CD8-positive, alpha-beta memory T cell (primary cell): ENCODE data around the gene ANKRD34A. TPM values are rescaled to one million over a fixed set of nuclear protein-coding genes. Genes with fewer than 3 reads are reported as not detected.

Source experiments
- CTCF ChIA-PET: fragments of 350-600 bp; sonication (Branson Sonifier 250); formaldehyde crosslinking; loops from one replicate; lab custom pipeline; 2021; ENCODE audit warnings: antibody characterized with exemption; lab: Charles Lee
- POLR2A ChIA-PET: fragments of 350-600 bp; sonication (Branson Sonifier 250); formaldehyde crosslinking; loops from one replicate; lab custom pipeline; 2021; ENCODE audit warnings: antibody characterized with exemption; lab: Charles Lee
- DNase-seq, 5 donors: peaks; one replicate each; pipeline versions ENCODE4 v3.0.0 to v3.0.0-alpha.2; 2020 to 2022; ENCODE audit warnings: mixed read lengths in 1 of 5
- H3K27ac ChIP-seq: one replicate; pipeline ENCODE4 v1.7.0; 2013; ENCODE audit warnings: low read depth, mild to moderate bottlenecking, low read length, moderate library complexity
- H3K27me3 ChIP-seq: 2 replicates; pipeline ENCODE4 v1.7.0; 2013; ENCODE audit warnings: low read length, mild to moderate bottlenecking; ENCODE audit not compliant: insufficient read depth, poor library complexity, severe bottlenecking
- H3K36me3 ChIP-seq: 2 replicates; pipeline ENCODE4 v1.7.0; 2013; ENCODE audit warnings: mild to moderate bottlenecking, low read length, moderate library complexity; ENCODE audit not compliant: insufficient read depth
- H3K4me1 ChIP-seq: 2 replicates; pipeline ENCODE4 v1.7.0; 2013; ENCODE audit warnings: mild to moderate bottlenecking, low read length, moderate library complexity; ENCODE audit not compliant: insufficient read depth
- H3K4me3 ChIP-seq: 2 replicates; pipeline ENCODE4 v1.7.0; 2013; ENCODE audit warnings: mild to moderate bottlenecking, low read length
- H3K9me3 ChIP-seq: 2 replicates; pipeline ENCODE4 v1.7.0; 2013; ENCODE audit warnings: mild to moderate bottlenecking, low read length
- H3K27ac Mint-ChIP-seq, 8 donors: one replicate each; pipeline ENCODE4 v1.8.0; 2020 to 2021; ENCODE audit warnings: mixed read lengths in 8 of 8, mild to moderate bottlenecking in 6 of 8, inconsistent platforms in 3 of 8, moderate library complexity in 3 of 8
- H3K27me3 Mint-ChIP-seq, 2 donors: one replicate each; pipeline ENCODE4 v1.8.0; 2020 to 2021; ENCODE audit warnings: mixed read lengths in 2 of 2, mild to moderate bottlenecking in 1 of 2, moderate library complexity in 1 of 2
- H3K36me3 Mint-ChIP-seq, 3 donors: one replicate each; pipeline ENCODE4 v1.8.0; 2020 to 2021; ENCODE audit warnings: mixed read lengths in 3 of 3, inconsistent platforms in 1 of 3, mild to moderate bottlenecking in 1 of 3
- H3K4me1 Mint-ChIP-seq, 3 donors: one replicate each; pipeline ENCODE4 v1.8.0; 2020 to 2021; ENCODE audit warnings: mixed read lengths in 3 of 3, inconsistent platforms in 1 of 3, mild to moderate bottlenecking in 1 of 3
- H3K4me3 Mint-ChIP-seq, 7 donors: one replicate each; pipeline ENCODE4 v1.8.0; 2020 to 2021; ENCODE audit warnings: mixed read lengths in 7 of 7, mild to moderate bottlenecking in 6 of 7, moderate library complexity in 4 of 7, inconsistent platforms in 2 of 7
- H3K9me3 Mint-ChIP-seq, 5 donors: one replicate each; pipeline ENCODE4 v1.8.0; 2020 to 2022; ENCODE audit warnings: mixed read lengths in 5 of 5, mild to moderate bottlenecking in 3 of 5, moderate library complexity in 2 of 5, inconsistent platforms in 1 of 5
- polyA plus RNA-seq: library from polyadenylated mRNA; unstranded; fragments of 300-500 nt; fragmentation: Illumina TruSeq; gene quantifications from one replicate; pipeline ENCODE4 v1.2.3, GENCODE V29; 2021
- total RNA-seq, 2 experiments: library from RNA; stranded (reverse); gene quantifications; one replicate each; pipeline ENCODE4 v1.2.3, GENCODE V29; 2021

ANKRD34A gene
- total and polyA plus RNA-seq, 3 experiments from 2014 or later: 0.97 to 8.7 (median 6.9) TPM

DNA sequence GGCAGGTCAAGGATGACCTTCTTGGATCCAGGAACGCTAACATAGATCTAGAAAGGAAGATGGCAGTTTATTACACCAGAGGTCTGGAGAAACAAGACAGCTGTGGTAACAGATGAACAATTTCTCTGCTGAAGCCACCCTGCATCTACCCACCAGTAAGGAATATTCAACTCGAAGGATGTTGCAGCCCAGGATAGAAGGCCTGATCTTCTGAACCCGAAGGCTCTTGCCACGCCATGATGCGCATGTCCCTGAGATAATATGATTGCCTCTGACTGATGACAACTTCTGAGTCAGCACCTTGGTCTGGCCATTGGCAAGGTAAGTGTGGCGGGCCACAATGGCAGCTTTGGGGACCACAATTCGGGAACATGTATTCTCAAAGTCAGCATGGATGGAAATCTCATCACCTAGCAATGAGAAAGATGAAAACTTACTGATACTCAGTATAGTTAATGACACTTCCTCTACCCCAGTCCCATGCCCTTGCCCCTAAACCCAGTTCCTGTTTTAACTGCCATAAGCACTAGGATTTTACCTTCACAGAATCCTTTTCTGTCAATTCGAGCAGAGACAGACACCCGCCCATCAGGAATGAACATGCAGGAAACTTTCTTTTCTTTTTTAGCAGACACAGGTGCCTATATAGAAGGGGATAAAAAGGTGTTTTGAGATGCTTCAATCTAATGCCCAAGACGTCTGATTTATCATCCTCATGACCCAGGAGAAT is 30.2 kb upstream of the ANKRD34A start:
- no peaks in the 10 kb centered on the region for H3K27me3 ChIP-seq
- peaks cover 44% of the 10 kb centered on the region for H3K36me3 ChIP-seq
- DNase-seq: peak in 1 of 5 donors; percentile 56
- POLR2A ChIA-PET: interaction anchor here (0.5 to 11.4 kb wide), 7 partner anchors 9 to 167 kb away, joined by 3 to 229 read pairs (median 10); partner anchors contain the start of gene RBM8A
- Mint-ChIP-seq H3K36me3 (peaks cover 39 to 58% (median 50%) of the 10 kb centered on the region in 3 donors), H3K9me3 (peaks cover 0 to 5% (median 0%) of the 10 kb centered on the region in 5 donors), H3K27ac (peak overlapping the region; percentile 85 to 98 (median 98)), H3K4me3 (peak overlapping the region; percentile 94 to 99 (median 99)), H3K27me3 (no peaks in the 10 kb centered on the region), H3K4me1 (peaks cover 55 to 68% (median 68%) of the 10 kb centered on the region in 3 donors)
- no peaks in the 10 kb centered on the region for H3K9me3 ChIP-seq
- peaks cover 47% of the 10 kb centered on the region for H3K4me1 ChIP-seq
- peak overlapping the region; percentile 99 for H3K4me3 ChIP-seq
- CTCF ChIA-PET: interaction anchor here (1.0 to 26.4 kb wide), 5 partner anchors 8 to 149 kb away, joined by 3 to 475 read pairs (median 4); partner anchors contain the start of gene NUDT17
- H3K27ac ChIP-seq: peak overlapping the region; percentile 92

DNA sequence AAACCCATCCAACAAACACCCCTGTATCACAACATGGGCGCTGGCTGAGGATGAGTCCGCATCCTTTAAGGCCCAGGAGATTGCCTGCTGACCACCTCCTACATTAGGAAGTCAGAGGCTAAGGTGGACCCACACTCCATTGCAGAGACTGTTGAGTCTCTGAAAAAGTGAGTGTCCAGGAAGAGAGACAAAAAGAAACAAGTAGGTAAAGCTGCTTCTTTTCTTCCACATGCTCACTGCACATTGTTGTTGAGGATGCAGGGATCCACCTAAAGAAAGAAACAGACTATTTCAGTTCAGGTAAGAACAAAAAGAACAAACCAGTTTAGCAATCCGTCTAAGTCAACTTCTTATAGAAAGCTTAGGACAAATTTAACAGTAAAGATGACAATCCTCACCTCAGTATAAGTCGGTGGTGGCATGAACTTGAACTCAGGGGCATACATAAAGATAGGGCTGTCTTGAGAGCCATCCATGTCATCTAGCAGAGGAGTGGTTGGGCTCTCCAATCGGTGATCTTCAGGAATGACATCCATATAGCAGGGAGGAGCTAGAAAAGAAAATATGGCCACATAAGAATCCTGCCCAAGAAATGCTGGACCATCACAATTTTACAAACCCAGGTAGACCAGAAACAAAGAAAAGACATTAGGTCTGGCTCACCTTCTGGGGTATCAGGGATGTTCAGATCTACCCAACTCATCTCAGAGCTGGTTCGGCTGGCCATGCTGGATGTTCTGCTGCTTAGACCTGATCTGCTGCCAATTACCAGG is 29.4 kb upstream of the ANKRD34A start:
- Mint-ChIP-seq H3K9me3 (peaks cover 0 to 5% (median 0%) of the 10 kb centered on the region in 5 donors), H3K4me1 (peaks cover 49 to 64% (median 63%) of the 10 kb centered on the region in 3 donors), H3K4me3 (peak overlapping the region; percentile 94 to 99 (median 99)), H3K27ac (peak overlapping the region; percentile 85 to 98 (median 98)), H3K27me3 (no peaks in the 10 kb centered on the region), H3K36me3 (peaks cover 39 to 58% (median 50%) of the 10 kb centered on the region in 3 donors)
- H3K9me3 ChIP-seq: no peaks in the 10 kb centered on the region
- no peaks in the 10 kb centered on the region for H3K27me3 ChIP-seq
- peaks cover 44% of the 10 kb centered on the region for H3K36me3 ChIP-seq
- peaks cover 42% of the 10 kb centered on the region for H3K4me1 ChIP-seq
- DNase-seq: no peak
- ChIA-PET CTCF (interaction anchor here (0.9 to 26.4 kb wide), 8 partner anchors 9 to 148 kb away, joined by 3 to 475 read pairs (median 4); partner anchors contain the start of genes LIX1L and NUDT17), POLR2A (interaction anchor here (0.5 to 11.4 kb wide), 6 partner anchors 9 to 166 kb away, joined by 3 to 229 read pairs (median 6); partner anchors contain the start of genes ANKRD34A and POLR3GL)
- peak overlapping the region; percentile 92 for H3K27ac ChIP-seq
- peak overlapping the region; percentile 99 for H3K4me3 ChIP-seq

DNA sequence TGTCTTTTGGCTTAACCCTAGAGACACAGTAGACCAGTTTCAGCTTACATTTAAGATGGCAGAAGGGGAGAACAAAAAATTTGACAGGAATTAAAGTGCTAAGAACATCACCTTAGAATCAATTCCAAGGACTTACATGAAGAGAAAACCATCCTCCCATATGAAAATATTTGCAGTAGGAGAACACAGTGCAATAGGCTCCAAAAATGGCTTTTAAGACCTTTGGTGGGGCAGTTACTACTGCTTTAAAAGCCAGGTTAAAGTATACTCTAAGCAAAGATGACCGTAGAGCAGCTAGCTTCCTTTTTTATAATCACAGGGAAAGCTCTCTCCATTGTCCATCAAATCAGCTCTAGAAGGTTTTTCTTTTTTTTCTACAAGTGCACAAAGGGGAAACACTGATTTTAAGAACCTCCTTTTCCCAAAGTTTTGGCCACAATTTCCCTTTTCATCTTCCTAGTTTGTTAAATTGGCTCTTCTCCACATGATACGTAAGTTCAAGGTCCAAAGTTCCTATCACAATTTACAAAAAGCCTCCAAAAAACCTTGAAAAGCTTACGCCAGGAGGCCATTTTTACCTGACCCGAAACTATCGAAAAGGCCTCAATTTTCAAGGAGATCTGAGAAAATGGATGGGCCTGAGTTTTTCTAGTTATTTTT is 28.7 kb upstream of the ANKRD34A start:
- peak overlapping the region; percentile 86 to 98 (median 98) for H3K27ac Mint-ChIP-seq
- Histone ChIP-seq H3K9me3 (no peaks in the 10 kb centered on the region), H3K27me3 (no peaks in the 10 kb centered on the region), H3K36me3 (peaks cover 44% of the 10 kb centered on the region), H3K4me1 (peaks cover 42% of the 10 kb centered on the region), H3K27ac (peak overlapping the region; percentile 92), H3K4me3 (peak overlapping the region; percentile 99)
- CTCF ChIA-PET: interaction anchor here (0.9 to 26.4 kb wide), 8 partner anchors 9 to 148 kb away, joined by 3 to 475 read pairs (median 4); partner anchors contain the start of genes LIX1L and NUDT17
- H3K36me3 Mint-ChIP-seq: peaks cover 39 to 58% (median 50%) of the 10 kb centered on the region in 3 donors
- POLR2A ChIA-PET: interaction anchor here (1.2 to 11.4 kb wide), 4 partner anchors 9 to 29 kb away, joined by 5 to 229 read pairs (median 8); partner anchors contain the start of genes ANKRD34A and POLR3GL
- H3K4me1 Mint-ChIP-seq: peaks cover 47 to 64% (median 63%) of the 10 kb centered on the region in 3 donors
- H3K27me3 Mint-ChIP-seq: no peaks in the 10 kb centered on the region
- no peak for DNase-seq
- H3K9me3 Mint-ChIP-seq: peaks cover 0 to 5% (median 0%) of the 10 kb centered on the region in 5 donors
- peak overlapping the region; percentile 94 to 99 (median 99) for H3K4me3 Mint-ChIP-seq

DNA sequence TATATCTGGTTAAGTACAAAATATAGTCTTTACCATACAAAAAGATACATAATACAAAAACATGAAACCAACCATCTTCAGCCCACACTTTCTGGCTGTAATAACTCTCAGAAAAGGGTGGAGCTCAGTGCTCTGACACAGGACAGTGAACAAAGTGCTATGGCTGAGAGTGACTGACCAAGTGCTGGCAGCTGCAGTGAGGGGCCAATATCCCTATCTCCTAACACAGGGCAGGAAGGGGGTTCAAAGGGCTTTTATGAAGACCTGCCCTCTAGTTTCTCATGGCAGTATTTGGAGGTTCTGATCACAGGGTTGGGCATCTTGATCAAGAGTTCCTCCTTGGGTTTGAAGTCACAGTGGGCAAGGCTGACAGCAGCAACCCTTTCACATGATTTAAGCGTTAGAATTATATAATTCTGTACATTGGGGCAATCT is 28.1 kb upstream of the ANKRD34A start:
- peak overlapping the region; percentile 99 for H3K4me3 ChIP-seq
- CTCF ChIA-PET: interaction anchor here (1.0 to 26.4 kb wide), 6 partner anchors 10 to 147 kb away, joined by 3 to 475 read pairs (median 6); partner anchors contain the start of gene NUDT17
- Mint-ChIP-seq H3K27ac (peak overlapping the region; percentile 69 to 98 (median 86)), H3K9me3 (peaks cover 0 to 5% (median 0%) of the 10 kb centered on the region in 5 donors), H3K36me3 (peaks cover 39 to 58% (median 50%) of the 10 kb centered on the region in 3 donors), H3K4me1 (peaks cover 47 to 64% (median 63%) of the 10 kb centered on the region in 3 donors), H3K4me3 (peak overlapping the region; percentile 94 to 99 (median 99)), H3K27me3 (no peaks in the 10 kb centered on the region)
- no peaks in the 10 kb centered on the region for H3K9me3 ChIP-seq
- POLR2A ChIA-PET: interaction anchor here (1.2 to 11.4 kb wide), 3 partner anchors 13 to 28 kb away, joined by 5 to 229 read pairs (median 5); partner anchors contain the start of genes ANKRD34A and POLR3GL
- H3K27ac ChIP-seq: peak overlapping the region; percentile 92
- no peak for DNase-seq
- H3K27me3 ChIP-seq: no peaks in the 10 kb centered on the region
- H3K36me3 ChIP-seq: peaks cover 44% of the 10 kb centered on the region
- peaks cover 43% of the 10 kb centered on the region for H3K4me1 ChIP-seq

DNA sequence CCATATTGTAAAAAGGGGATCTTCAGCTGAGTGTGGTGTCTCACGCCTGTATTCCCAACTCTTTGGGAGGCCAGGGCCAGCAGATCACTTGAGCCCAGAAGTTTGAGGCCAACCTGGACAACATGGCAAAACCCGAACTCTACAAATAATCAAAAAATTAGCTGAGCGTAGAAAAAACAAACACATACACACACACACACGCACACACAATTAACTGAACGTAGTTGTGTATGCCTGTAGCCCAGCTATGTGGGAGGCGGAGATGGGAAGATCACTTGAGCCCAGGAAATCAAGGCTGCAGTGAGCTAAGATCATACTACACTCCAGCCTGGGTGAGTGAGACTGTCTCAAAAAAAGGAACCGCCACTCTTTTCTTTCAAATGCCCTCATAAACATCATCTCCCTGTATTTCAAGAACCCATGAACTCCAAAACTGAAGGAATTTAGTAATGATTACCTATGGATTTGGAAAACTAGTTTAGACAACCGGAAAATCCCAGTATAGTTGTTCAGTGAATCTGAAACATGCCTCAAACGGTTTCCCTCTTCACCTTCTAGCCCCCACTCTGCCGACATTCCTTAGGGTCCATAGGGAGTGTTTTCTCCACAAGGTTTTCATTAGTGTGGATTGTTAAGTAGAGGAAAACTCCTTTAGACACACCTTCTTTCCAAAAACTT is 27.5 kb upstream of the ANKRD34A start:
- Mint-ChIP-seq H3K27me3 (no peaks in the 10 kb centered on the region), H3K9me3 (peaks cover 0 to 5% (median 0%) of the 10 kb centered on the region in 5 donors), H3K36me3 (peaks cover 39 to 53% (median 50%) of the 10 kb centered on the region in 3 donors), H3K27ac (peak overlapping the region; percentile 61 to 98 (median 79)), H3K4me3 (peak overlapping the region; percentile 50 to 99 (median 95)), H3K4me1 (peaks cover 46 to 63% (median 61%) of the 10 kb centered on the region in 3 donors)
- peaks cover 44% of the 10 kb centered on the region for H3K36me3 ChIP-seq
- peak overlapping the region; percentile 92 for H3K27ac ChIP-seq
- POLR2A ChIA-PET: interaction anchor here (0.5 to 11.4 kb wide), 6 partner anchors 10 to 64 kb away, joined by 3 to 229 read pairs (median 4); partner anchors contain the start of genes ANKRD34A, POLR3GL and RBM8A
- no peaks in the 10 kb centered on the region for H3K9me3 ChIP-seq
- no peaks in the 10 kb centered on the region for H3K27me3 ChIP-seq
- CTCF ChIA-PET: interaction anchor here (0.9 to 26.4 kb wide), 6 partner anchors 9 to 147 kb away, joined by 3 to 475 read pairs (median 4); partner anchors contain the start of genes ANKRD34A, NUDT17 and POLR3GL
- H3K4me3 ChIP-seq: peak overlapping the region; percentile 99
- DNase-seq: no peak
- peaks cover 44% of the 10 kb centered on the region for H3K4me1 ChIP-seq

DNA sequence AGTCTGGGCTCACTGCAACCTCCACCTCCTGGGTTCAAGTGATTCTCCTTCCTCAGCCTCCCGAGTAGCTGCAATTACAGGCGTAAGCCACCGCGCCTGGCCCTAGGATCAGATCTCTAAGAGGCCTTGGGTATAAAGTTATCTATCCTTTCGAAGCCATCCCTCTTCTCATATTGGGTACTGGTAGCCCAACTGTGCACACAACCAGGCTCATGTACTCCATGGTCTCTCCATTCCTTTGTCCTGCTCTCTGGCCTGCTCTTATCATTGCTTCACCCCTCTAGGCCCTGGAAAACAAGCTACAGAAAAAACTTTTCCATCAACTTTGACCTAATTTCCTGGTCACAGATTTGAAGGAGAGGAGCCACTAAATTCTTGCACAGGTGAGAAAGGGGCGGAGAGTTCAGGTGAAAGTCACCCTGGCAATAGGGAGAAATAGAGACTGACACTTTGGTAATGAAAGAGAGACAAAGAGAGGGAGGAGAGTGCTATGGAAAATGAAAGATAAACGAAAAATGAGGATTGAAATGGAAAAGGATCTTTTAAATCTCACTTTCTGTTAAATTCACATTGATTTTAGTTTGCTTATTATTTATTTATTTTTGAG is 26.0 kb upstream of the ANKRD34A start:
- Histone ChIP-seq H3K9me3 (no peaks in the 10 kb centered on the region), H3K27ac (no peak overlapping the region), H3K4me1 (peaks cover 57% of the 10 kb centered on the region), H3K27me3 (no peaks in the 10 kb centered on the region), H3K36me3 (peaks cover 35% of the 10 kb centered on the region), H3K4me3 (no peak overlapping the region)
- peaks cover 54 to 63% (median 61%) of the 10 kb centered on the region in 3 donors for H3K4me1 Mint-ChIP-seq
- H3K27me3 Mint-ChIP-seq: no peaks in the 10 kb centered on the region
- peaks cover 0 to 3% (median 0%) of the 10 kb centered on the region in 5 donors for H3K9me3 Mint-ChIP-seq
- peak overlapping the region in 5 of 7 donors; percentile 55 to 99 (median 94) for H3K4me3 Mint-ChIP-seq
- peaks cover 32 to 39% (median 38%) of the 10 kb centered on the region in 3 donors for H3K36me3 Mint-ChIP-seq
- no peak for DNase-seq
- CTCF ChIA-PET: interaction anchor here (0.7 to 26.4 kb wide), 5 partner anchors 11 to 145 kb away, joined by 3 to 475 read pairs (median 4); partner anchors contain the start of genes NUDT17 and PIAS3
- POLR2A ChIA-PET: interaction anchor here (0.7 to 11.4 kb wide), 7 partner anchors 11 to 62 kb away, joined by 3 to 229 read pairs (median 5); partner anchors contain the start of genes ANKRD34A, LIX1L and POLR3GL
- H3K27ac Mint-ChIP-seq: peak overlapping the region; percentile 70 to 92 (median 76)
